Smooth muscle cell of the brain vasculature (primary cell): ENCODE measurements around the gene C9orf50.
A peak's percentile ranks its signal among the peaks of the same experiment; 100 is the strongest.
"Not testable (repeated sequence)": the region's sequence is repeated elsewhere in the genome, so short reads cannot be mapped to it uniquely, and the experiment has no call there.

Experiments
- DNase-seq: peaks from one replicate; pipeline ENCODE4 v3.0.0-alpha.2; 2012; ENCODE audit warnings: low read depth, low spot score

C9orf50 gene, protein sequence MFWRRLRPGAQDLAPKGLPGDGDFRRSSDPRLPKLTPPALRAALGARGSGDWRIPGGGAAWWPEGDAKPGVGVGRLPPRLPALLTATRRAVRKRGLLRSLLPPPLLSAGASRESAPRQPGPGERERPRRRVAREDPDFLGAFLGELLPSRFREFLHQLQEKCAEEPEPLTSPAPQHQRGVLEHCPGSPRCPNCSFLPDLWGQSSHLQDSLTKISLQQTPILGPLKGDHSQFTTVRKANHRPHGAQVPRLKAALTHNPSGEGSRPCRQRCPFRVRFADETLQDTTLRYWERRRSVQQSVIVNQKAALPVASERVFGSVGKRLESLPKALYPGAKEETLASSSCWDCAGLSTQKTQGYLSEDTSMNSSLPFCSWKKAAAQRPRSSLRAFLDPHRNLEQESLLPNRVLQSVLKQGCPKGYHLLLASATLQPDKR

DNA sequence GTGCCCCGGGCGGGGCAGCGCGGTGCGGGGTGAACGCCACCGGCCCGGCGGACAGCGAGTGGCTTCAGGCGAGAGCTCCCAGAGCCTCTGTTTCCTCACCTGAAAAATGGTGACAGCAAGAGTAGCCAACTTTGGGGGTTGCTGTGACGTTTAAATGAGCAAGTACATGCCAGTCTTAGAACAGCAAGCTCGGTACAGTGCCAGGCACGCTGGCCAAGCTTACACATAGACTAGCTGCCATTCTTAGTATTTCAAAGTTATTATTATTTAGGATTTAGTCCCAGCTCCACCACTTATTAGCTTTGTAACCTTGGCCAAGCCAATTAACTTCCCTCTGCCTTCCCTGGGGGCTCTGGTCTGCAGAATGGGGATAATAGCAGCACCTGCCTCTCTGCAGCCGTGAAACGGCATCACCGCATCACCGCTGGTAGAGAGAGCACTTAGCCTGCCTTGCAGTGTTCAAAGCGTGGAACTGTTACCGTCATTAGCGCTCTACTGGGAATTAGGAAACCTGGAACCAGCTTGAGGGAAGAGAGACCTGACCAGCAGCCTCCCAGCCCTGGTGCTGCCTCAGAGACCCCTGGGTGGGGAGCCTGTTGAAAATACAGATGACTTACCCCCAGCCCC, at the start of gene C9orf50:
Gene C9orf50, minus strand, starts transcription at position 433 of the 627 bp plus-strand sequence. CDS start 527 bp downstream, outside the sequence.
- DNase-seq, result no peak

DNA sequence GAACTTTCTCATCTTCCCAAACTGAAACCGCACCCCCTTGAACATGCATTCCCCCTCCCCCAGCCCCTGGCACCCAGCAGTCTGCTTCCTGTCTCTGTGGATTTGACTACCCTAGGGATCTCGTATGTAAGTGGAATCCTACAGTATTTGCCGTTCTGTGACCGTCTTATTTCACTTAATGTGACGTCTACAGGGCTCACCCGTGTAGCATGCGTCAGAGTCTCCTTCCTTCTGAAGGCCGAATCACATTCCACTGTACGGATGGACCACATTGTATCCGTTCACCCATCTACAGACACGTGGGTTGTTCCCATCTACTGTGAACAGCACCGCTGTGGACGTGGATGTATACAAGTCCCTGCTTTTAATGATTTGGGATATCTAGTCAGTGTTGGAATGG, 49.0 kb upstream of the C9orf50 start:
- DNase-seq, result no peak

DNA sequence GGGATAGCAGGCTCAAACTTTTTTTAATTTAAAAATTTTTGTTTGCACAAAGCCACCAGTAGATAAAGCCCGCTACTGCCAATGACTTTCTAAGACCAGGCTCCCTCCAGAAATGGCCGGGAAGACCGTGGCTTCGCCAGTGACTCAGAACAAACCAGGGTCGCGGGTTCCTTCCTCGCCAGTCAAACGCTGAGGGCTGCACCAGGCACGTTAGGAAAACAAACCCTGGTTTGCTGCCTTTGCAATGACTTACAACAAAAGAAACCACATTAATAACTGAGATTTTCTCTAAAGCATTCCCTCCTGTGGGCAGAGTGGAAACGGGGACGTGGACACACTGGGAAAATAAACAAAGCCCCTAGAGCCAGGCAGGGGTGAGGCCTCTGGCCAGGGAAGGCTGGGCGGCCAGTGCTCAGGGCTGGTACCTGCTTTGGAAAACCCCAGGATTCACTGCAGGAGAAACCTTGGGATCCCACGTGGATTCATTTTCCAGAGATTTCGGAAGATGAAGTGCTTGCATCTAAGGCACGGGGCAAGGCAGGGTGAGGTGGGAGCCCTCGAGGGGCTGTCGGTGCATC, 48.3 kb upstream of the C9orf50 start:
- peak; percentile 63 for DNase-seq

DNA sequence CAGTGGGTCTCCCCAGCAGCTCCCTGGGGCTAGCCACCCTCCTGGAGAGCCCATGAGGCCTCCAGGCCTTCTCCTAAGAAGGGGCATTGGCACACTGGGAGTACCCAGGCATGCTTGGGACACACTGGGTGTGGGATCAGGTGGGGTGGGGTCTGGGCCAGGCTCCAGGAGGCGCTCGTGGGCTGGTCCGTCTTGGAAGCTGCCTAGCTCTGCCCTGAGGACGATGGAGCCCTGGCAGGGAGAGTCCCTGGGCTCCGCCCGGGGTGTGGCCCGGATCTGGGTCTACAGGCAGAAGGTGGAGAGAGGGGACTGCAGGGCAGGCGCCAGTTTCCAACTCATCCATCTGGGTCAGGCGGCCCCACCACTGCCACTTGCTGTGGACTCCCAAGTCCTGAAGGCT, 46.9 kb upstream of the C9orf50 start:
- no peak for DNase-seq

DNA sequence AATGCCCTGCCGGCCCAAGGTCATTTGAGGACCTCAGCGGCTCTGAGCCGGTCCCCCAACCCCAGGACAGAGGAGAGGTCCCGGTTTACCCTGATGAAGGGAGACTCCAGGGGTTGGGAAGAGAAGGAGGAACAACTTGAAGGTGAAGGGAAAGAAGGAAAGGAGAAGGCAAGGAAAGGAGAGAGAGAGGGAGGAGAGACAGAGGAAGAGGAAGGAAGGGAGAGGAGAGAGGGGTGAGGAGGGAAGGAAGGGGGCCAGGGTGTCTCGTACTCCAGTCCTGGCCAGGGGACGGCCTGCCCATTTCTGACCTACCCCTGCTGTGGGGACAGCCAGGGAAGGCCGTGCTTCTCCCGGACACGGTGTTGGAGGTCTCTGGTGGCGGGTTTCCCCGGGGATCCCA, 46.5 kb upstream of the C9orf50 start:
- no peak for DNase-seq

DNA sequence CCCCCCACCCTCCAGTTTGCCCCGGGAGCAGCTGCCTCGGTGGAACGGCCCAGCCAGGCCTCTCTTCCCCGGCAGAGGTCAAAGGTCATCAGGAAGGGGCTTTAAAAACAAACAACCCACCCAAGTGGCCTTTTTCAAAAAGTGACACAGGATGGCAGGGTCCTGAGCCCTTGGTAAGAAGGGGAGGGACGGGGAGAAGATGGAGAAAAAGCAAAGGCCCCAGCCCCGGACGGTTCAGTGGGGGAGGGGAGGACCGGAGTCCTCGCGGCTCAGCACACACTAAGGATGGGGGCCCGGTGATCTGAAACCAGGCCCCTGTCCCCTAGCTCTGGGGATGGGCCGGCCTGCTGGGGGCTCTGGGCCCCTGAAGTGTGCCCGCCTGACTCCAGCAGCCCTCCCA, 45.7 kb upstream of the C9orf50 start:
- no peak for DNase-seq

DNA sequence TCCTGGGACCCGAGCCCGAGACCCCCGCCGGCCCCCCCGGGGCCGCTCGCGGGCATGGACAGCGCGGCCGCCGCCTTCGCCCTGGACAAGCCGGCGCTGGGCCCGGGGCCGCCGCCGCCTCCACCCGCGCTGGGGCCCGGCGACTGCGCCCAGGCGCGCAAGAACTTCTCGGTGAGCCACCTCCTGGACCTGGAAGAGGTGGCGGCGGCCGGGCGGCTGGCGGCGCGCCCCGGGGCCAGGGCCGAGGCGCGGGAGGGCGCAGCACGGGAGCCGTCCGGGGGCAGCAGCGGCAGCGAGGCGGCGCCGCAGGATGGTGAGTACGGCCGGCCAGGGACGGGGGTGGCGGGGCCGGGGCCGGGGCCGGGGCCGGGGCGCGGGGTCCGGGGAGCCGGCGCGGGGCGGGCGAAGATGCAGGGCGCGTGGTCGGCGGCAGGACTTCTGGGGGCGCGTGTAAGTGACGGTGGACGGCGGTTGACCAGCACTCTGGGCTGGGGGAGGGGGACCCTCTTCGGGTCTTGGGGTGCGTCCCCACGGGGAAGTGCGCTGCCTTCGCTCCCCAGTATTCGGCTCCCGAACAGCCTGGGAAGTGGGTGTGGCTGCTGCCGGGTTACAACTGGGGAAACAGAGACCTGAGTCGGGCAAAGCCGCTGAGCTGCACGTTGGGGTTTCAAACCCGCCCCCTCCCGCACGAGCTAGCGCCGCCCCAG, 45.1 kb upstream of the C9orf50 start:
- DNase-seq, result no peak

DNA sequence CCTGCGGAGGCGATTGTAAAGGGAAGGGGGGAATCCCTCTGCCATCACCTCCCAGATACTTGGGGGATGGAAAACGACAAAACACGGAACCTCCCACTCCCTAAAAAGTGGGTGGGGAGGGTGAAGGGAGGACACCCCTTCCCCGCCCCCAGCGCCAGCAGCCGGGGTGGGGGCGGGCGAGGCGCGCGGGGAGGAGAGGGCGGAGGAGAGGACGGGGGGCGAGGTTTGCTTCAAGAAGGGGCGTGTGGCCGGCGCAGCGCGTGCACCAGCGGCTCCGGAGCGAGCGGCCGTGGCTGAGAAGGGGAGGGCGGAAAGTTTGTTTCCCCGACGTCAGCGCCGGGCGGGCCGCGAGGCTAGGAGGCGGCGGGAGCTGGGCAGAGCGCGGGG, 44.5 kb upstream of the C9orf50 start, which contains the start of gene PRRX2:
Gene PRRX2, plus strand, starts transcription at position 259 of the 387 bp plus-strand sequence. CDS start 221 bp downstream, outside the sequence.
- no peak for DNase-seq

DNA sequence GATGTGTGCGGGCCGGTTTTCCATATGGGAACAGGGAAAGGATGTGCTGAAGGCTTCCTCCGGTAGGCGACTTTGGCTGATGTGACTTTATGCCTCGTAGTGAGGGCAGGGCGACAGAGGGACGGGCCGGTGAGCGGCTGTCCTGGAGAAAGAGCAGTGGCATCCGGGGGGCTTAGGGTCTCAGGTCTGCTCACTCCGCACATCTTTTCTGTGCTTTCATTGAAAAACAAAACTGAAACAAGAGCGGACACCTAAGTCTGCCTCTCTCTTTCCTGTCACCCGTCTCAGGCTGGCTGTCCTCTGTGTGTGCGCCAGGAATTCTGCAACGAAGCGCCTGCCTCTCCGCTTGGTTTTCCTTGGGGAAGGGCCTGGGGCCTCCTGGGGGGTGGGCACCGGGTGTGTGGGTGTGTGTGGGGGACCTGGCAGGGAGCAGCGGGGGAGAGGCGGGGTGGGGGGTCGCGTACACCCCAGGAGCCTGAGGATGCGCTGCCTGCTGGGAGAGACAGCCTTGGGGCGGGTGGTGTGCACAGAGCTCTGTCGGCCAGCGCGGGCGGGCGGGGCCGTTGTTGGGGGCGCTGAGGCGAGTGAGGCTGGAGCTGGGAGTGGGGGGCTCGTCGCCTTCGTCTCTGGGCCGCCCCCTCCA, 44.0 kb upstream of the C9orf50 start:
- DNase-seq, result no peak

DNA sequence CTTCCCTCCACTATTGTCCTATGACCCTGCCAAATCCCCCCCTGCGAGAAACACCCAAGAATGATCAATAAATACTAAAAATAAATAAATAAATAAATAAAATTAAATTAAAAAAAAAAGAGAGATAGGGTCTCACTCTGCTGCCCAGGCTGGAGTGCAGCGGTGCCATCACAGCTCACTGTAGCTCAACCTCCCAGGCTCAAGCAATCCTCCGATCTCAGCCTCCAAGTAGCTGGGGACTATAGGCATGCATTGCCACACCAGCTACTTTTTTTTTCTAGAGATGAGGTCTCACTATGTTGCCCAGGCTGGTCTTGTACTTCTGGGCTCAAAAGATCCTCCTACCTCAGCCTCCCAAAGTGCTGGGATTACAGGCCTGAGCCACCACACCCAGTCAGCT, 41.3 kb upstream of the C9orf50 start:
- DNase-seq, result not testable (repeated sequence)

DNA sequence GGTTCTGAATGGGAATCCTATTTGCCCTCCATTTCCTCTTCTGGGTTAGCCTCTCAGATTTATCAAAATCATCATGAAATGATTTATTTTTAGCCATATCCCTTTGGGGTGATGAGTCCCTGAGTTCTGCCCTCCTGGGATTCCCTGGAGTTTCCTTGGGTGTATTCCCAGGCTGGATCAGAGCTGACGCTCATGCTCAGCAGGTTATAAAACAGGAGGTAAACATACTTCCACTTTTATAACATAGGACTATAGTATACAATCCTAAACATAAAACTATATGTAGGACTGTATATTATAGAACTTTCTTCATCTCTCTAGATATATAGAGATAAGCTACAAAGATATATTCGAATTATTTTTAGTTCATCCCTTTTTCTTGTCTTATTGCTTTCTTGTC, 40.1 kb upstream of the C9orf50 start:
- DNase-seq, result no peak

DNA sequence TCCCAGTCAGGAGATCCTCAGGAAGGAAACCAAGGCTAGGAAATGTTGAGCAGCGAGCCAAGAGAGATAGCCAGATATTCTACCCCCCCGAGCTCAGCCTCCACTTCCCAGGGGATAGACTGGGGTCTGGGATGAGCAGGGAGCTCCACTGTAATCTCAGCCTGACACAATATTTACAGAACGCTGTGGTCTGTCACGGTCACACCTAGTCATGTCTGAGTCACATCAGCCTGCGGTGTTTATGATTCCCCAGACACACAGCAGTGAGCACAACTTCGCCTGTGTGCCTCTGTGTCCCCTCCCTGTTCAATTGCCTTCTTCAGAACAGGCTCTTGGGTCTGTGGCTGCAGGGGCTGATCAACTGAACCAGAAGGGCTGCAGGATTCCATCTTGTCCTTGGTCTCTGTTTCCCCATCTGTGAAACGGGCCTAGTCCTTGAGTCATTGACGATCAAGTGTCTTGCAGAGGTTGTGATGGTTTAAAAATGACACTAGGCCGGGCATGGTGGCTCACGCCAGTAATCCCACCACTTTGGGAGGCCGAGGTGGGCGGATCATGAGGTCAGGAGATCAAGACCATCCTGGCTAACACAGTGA, 36.0 kb upstream of the C9orf50 start:
- DNase-seq, result no peak

DNA sequence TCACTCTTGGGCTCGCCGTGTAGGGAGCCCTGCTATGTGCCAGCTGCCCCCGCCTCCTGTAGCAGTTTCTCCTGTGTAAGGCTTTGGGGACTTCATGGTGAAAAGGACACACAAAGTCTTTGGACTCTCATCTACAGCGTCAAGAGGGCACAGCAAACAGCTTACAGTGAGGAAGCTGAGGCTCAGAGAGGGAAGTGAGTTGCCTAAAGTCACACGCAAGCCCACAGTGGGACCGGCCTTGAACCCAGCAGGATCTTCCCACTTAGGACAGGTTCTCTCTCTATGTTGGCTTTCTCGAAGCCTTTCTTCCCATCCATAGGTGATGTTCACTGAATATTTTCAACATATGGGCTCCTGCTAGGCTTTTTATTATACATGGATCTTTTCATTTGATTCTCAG, 34.8 kb upstream of the C9orf50 start:
- DNase-seq, result no peak

DNA sequence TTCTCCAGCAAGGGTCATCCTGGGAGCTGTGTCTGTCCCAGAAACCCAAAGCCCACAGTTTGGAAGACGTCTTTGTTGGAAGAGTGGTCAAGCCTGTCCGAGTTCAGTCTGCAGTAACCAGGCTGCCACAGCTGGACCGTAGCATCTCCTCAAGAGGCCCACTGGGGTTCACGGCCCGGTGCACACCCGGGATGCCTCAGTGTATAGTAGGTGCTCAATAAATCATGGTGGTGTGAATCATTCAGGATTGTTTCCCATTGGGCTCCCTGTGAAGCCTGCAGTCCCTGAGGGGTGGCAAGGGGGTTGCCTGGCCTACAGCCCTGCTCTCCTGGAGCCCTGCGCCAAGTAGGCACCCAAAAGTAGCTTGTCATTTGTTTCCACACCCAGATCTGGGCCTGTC, 34.3 kb upstream of the C9orf50 start:
- DNase-seq, result no peak

DNA sequence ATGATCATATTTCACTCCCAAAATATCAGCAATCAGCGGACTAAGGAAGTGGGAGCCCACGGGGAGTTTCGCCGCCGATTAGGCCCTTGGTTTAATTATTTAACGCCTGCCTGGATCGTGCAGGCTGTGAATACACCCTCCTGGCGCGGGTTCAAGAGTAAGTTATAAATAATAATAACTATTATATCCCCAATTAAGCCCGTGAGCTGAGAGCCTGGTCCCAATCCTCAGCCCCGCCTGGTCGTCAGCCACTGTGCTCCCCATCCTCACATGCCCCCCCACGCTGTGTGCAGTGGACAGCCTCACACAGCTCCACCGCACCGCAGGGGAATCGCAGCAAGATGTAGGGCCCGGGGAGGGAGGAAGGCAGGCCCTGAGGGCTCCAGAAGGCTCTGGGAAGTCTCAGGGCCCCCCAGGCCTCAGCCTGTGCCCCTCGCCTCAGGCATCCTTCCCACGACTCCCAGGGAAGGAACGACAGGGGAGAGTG, 33.7 kb upstream of the C9orf50 start:
- no peak for DNase-seq

DNA sequence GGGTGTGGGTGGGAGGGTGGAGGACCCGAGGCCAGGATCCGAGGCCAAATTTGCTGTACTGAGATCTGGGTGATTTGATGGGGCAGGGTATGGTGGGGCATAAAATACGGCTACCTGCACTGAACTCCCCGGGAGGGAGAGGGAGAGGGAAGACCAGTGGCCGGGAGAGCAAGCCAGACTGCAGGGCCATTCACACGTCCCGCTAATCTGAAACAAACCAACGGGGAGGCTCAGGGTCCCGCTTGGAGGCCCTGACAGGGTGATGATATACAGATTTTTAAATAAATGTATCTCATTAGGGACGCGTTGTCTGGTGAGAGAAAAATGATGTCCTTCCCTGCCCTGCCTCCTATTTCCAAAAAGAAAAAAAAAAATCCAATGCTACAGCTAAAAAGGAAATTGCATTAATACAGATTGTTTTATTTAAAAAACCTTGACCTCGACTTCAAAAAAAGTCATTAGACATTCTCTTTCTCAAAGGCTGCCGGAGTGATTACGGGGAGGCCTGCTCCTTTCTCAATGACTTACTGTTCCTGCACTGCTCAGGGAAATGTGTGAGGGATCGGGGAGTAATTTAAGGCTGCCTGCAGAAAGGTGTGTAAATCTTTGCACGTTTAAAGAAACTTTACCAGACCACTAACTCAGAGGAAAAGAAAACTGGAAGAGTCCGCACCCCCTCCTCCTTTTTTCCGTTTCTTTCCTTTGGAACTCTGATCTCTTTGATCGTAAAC, 33.1 kb upstream of the C9orf50 start:
- no peak for DNase-seq

DNA sequence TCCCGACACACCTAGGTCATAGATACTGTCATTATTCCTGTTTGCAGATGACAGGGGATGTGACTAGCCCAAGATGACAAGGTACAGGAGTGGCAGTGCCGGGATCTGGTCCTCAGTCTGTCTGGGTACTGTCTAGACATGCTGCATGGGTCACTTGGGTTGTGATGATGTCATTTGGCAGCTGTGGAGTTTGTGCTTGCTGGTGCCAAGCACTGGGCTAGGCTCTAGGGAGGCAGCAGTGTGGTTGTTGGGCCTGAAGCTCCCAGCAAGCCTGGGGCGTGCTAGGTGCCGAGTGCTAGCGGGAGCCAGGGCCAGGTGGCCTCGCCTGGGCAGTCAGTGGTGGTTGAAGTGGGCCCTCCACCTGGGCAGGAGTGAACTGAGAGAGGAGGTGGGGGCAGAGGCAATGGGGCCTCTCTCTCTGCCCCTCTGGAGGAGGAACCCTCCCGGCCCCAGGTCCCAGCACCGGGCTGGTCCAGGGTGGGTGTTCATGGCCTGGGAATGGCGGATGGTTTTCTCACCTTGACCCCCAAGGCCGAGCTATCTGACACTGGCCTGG, 29.9 kb upstream of the C9orf50 start:
- no peak for DNase-seq

DNA sequence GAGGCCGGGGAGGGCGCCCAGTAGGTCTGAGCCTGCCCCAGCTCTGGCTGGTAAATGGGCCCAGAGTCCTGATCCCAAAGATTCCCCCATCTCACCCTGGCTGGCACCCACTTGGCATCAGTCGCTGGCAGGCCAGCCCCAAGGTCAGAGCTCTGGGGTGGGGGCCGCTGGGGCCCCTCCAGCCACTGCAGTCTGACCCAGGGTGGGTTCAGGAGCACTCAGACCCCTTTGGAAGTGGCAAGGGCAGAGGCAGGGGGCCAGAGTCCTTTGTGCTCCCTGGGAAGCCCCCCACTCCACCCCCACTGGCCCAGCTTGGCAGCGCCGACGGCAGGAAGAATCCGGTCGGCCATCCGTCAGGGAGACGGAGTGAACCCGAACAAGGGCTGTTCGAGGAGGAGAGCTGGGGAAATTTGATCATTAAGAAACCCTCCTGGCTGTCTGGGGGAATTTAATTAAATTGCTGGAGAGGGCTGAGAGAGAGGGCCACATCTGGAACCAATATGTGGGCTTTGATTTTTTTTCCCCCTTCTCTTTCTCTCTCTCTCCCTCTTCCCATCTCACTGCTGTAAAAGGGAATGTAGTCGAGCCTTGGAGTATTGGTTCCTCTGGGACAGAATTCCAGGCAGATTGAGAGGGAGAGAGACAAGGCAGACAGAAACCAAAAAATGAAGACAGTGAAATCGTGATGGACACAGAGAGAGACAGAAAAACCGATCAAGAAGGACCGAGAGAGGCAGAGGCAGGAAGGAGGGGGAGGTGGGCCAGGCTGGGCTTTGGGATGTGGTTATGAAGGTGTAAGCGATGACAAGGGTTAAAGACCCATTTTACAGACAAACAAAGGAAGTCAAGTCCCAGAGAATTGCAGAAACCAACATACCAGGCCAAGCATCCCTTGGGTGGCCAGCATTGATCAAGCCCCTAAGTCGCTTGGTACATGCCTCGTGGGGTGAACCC, 29.1 kb upstream of the C9orf50 start:
- DNase-seq, result no peak

DNA sequence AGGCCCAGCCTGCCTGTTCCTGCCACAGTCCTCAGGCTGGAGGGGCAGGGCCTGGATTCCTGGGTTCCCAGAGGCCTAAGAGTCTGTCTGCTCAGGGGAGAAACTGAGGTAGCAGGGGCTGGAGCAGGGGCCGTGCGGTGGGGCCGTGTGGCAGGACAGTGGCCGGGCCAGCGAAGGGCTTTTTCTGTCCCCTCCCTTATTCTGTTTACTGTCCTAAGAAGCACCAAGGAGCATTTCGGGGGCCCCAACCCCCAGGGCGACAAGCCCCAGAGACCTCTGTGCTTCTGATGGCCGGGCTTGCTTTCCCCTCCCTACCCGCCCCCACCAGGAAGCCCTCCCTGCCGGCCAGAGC, 27.8 kb upstream of the C9orf50 start:
- no peak for DNase-seq
